CD4-positive, alpha-beta T cell treated with Interferon alpha-2 for 1 hour (primary cell): Measurements from ENCODE around the gene PRDX5.

Source experiments
- DNase-seq, 2 donors: peaks; one replicate each; pipeline ENCODE4 v3.0.0-alpha.2; 2020 to 2022

The PRDX5 gene

DNA sequence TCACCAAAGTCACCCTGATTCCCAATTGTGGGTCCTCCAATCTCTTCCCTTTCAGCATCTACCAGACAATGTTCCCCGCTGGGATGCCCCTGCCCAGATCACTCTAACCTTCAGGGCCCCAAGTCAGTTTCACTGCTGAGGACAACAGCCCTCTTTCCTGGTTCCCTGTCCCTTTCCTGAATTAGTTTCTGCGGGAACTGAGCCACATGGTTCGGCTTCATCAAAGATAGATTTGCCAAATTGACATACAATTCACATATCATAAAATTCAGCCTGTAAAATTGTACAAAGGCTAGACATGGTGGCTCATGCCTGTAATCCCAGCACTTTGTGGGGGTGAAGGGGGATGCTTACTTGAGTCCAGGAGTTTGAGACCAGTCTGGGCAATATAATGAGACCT, 10.1 kb downstream of the PRDX5 start:
- no peak for DNase-seq

DNA sequence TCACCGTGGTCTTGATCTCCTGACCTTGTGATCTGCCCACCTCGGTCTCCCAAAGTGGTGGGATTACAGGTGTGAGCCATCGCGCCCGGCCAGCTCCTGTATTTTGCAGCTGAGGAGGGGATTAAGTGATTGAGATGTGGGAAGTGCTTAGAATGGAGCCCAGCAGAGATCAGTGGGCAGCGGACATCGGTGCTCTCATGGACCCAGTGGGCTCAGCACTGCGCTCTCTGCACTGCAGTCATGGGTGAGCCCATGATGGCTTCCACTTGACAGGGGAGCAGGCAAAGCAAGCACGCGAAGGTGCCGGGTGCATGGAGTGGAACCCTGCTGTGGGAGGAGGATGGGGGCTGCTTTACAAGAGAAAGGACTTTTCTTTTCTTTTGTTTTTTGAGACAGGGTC, 13.0 kb downstream of the PRDX5 start:
- DNase-seq, result no peak

DNA sequence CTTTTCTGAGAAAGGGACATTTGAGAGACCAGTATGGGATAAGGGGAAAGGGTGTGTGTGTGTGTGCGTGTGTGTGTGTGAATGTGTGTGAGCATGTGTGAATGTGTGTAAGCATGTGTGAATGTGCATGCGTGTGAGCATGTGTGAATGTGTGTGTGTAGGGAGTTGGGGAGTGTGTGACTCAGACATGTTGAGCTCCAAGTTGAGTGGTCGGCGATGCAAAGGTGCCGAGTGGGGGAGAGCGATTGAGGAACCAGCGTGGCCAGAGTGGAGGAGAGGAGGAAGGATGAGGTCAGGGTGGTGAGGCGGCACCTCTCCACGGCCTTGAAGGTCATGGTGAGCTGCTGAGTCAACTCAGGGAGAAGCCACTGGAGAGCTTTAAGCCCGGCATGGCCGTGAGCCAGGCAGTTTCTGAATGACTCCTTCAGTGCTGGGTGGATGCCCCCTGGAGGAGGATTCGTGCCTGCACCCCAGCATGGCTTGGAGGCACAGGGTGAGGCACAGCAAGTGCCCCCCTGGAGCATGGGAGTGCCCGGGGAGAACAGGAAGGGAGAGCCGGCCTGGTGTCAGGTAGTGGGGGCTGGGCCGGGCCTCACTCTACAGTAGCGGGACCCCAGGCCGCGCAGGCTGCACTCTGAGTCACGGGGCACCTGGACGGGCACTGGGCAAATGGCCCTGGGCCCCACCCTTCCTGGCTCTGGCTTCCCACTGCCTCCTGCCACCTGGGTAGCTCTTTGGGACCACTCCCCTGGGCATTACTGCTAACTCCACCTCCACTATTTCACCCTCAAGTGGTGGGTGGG, 13.8 kb downstream of the PRDX5 start:
- DNase-seq, result peak; percentile 75 to 80

DNA sequence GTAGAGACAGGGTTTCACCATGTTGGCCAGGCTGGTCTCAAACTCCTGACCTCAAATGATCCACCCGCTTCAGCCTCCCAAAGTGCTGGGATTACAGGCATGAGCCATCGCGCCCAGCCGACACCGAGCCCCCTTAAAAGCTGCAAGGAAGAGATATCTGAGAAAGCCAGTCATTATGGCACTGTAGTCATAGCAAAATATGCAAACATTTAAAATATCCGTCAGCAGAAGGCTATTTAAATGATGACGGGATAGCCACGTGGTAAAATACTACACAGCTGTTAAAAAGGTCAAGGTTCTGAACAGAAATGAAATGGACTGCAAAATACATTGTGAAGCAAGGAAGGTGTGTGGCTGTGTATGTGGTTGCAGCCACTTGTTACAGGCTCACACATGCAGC, 15.6 kb downstream of the PRDX5 start:
- DNase-seq, result no peak

DNA sequence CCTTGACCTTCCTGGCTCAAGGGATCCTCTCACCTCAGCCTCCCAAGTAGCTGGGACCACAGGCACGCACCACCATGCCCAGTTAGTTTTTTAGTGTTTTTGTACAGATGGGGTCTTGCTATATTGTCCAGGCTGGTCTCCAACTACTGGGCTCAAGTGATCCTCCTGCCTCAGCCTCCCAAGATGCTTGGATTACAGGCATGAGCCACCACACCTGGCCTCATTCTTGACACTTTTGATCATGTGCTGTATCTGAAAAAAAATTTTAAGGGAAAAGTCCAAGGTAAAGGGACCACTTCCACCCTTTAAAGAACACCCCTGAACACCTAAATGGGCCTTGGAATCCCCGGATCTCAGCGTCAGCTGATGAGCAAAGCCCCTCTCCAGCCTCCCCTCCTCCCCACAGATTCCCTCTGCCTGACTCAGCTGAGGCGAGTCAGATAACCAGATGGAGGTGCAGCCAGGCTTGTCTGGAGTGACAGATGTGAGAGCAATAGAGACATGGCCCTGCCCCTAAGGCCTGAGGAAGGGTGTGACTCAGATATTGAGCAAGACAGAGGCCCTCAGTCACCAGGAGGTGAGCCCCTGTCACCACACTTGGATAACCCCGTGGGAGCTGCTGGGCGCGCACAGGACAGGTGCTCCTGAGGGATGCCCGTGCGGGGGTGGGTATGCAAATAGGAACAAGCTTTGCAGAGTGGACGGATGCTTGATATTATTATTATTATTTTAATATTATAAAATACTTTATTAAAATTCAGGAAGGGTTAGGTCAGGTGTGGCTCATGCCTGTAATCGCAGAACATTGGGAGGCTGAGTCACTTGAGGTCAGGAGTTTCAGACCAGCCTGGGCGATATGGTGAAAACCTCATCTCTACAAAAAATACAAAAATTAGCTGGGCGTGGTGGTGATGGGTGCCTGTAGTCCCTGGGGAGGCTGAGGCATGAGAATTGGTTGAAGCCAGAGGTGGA, 17.1 kb downstream of the PRDX5 start:
- peak in 1 of 2 donors; percentile 66 for DNase-seq

DNA sequence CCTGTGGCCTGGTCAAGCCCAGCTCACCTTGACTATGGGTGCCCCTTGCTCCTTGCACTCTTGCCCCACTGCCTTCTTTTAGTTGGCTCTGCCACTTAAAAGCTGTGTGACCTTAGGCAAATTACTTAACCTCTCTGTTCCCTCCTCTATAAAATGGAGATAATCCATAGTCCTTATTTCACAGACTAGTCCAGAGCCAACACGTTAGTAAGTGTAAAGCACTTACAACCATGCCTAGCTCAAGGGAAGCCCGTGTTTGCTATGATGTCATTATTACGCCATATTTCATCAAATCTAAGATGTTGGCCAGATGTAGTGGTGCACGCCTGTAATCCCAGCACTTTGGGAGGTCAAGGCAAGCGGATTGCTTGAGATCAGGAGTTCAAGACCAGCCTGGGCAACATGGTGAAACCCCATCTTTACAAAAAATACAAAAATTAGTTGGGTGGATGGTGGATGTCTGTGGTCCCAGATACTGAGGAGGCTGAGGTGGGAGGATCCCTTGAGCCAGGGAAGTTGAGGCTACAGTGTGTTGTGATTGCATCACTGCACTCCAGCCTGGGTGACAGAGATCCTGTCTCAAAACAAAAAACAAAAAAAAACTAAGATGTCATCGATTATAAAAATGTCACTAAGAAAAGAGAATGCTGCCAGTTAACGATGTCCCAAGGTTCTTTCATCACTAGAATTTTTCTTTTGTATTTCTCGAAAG, 19.8 kb downstream of the PRDX5 start:
- DNase-seq, result no peak

DNA sequence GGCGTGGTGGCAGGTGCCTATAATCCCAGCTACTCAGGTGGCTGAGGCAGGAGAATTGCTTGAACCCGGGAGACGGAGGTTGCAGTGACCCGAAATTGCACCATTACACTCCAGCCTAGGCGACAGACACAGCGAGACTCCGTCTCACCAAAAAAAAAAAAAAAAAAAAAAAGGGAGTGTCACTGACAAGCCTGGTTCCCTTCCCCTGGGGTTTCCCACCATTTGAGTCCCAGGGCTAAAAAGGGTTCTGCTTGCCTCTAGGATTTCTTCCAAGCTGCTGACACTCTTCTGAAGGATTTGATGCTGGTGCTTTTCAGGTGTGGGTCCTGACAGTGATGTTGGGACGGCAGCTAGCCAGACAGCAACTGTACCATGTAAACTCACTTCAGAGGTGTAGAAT, 20.8 kb downstream of the PRDX5 start:
- DNase-seq, result no peak

DNA sequence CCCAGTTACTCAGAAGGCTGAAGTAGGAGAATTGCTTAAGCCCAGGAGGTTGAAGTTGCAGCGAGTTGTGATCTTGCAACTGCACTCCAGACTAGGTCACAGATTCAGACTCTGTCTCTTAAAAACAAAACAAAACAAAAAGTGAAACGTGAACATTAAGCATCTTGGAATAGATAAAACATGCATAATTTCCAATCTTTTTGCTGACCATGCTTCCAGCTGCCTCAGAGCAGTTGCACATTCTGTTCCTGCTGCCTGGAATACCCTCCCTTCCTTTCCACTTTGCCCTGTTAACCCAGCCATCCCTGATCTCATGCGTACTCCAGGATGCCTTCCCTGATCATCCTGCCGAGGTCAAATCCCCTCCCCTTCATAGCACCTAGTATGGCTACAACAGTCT, 21.4 kb downstream of the PRDX5 start:
- no peak for DNase-seq

DNA sequence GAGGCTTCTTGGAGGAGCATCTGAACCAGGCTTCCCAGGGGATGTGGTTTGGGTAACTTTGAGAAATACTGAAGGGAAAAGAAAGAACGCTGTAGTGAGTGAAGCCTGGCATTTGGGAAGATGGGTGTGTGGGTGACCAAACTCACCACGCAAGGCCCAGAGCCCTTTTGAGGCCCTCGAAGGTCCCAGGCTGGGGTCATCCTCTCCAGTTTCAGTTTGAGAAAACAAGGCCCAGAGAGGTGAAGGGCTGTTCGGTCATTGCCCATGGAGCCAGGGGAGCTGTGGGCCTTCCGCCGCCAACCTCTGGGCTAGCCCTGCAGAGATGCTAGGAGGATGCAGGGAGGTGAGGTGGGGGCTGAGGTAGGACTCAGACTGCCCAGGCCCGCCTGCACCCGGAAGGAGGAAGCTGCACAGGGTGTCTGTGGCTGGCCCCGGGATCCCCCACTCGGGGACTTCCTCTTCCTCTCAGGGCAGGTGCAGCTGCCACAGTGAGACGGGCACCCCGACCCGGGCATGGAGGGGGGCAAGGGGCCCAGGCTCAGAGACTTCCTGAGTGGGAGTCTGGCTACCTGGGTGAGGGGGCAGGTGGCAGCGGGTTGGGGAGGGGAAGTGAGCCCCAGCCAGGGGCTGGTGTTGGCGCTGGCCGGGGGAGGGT, 22.0 kb downstream of the PRDX5 start, which contains the start of gene CCDC88B:
CCDC88B (plus strand) TSS at position 451 of the 655 bp plus-strand sequence; CDS start at position 514, 63 bp downstream.
- peak; percentile 91 for DNase-seq

DNA sequence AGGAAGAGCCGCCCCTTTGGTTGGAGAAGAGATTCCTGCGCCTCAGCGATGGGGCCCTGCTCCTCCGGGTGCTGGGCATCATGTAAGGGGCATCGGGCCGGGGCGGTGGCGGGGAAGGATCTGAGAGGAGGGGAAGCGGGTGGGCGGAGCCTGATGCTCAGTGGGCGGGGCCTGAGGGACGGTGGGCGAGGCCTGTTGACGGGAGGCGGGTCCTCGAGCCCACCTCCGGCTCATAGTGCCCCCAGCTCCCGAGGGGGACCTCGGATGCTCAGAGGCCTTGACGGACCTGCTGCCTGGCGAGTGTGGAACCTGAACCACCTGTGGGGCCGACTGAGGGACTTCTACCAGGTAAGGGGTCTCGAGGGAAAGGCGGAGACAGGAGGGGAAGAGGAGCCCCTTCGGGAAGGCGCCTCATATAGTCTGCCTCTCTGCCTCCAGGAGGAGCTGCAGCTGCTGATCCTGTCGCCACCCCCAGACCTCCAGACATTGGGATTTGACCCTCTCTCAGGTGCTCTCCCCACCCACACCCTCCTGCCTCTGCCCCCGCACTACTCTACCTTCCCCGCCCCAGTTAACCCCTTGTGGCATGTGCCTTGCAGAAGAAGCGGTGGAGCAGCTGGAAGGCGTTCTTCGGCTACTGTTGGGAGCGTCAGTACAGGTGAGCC, 22.9 kb downstream of the PRDX5 start:
- DNase-seq, result peak; percentile 77

DNA sequence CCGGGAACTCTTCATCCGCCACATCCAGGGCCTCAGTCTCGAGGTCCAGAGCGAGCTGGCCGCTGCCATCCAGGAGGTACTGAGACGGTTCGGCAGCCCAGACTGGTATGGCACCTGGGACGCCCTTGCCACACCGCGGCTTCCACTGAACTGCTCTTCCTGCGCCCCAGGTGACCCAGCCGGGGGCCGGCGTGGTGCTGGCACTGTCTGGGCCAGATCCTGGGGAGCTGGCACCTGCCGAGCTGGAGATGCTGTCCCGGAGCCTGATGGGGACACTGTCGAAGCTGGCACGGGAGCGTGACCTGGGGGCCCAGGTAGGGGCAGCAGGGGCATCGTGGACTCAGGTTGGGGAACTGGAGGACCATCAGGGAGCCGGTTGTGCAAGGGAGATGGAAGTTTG, 23.5 kb downstream of the PRDX5 start:
- DNase-seq, result no peak

DNA sequence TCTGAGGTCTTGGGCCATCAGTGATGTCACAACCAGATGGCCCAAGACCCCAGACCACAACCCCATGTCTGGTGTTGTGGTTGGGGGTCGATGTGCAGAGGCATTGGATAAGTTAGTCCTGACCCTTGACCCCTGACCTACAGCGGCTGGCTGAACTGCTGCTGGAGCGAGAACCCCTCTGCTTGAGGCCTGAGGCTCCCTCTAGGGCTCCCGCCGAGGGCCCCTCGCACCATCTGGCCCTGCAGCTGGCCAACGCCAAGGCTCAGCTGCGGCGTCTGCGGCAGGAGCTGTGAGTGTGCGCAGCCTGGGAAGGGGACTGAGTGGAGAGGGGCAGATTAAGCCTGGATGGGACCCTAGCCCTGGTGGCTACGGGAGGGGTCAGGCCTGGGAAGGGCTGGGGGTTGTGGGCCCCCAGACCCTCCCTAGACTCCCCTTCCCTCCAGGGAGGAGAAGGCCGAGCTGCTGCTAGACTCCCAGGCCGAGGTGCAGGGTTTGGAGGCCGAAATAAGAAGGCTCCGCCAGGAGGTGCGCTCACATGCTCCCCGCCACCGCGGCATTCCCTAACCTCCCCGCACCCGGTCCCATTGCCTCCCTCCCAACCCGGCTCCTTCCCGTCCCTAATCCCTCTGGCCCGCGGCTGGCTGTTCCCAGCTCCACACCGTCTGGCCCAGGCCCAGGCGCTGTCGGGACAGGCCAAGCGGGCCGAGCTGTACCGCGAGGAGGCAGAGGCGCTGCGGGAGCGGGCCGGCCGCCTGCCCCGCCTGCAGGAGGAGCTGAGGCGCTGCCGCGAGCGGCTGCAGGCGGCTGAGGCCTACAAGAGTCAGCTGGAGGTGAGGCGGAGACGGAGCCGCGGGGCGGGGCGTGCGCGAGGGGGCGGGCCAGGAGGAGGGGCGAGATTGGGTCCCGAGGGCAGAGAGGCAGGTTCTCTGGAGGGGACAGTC, 24.2 kb downstream of the PRDX5 start:
- peak; percentile 89 to 93 for DNase-seq

DNA sequence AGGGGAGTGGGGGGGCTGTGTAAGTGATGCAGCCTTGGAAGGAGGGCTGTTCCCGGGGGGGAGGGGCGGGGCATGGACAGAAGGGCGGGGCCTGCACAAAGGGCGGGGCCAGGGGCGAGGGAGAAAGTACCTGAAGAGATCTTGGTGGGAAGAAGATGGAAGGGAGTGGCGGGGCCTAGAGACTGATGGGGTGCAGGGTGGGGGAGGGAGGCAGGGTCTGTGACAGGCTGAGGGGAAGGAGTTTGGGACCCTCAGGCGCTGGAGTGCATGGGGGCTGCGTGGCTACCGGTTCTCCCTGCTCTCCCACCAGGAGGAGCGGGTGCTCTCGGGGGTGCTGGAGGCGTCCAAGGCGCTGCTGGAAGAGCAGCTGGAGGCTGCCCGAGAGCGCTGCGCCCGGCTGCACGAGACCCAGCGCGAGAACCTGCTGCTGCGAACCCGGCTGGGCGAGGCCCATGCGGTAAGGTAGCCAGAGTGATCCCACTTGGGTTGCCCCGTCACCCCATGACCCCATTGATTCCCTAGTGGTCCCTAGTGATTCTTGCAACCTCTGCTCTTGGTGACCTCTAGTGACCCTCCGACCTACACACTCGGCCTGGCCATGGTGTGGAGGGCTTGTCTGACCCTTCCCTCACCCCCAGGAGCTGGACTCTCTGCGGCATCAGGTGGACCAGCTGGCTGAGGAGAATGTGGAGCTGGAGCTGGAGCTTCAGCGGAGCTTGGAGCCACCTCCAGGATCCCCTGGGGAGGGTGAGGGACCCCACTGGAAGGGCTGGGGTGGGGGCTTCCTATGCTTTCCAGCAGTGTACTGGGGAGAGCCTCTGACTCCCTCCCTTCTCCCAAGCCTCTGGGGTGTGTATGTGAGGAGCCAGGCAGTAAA, 25.2 kb downstream of the PRDX5 start:
- DNase-seq, result no peak

DNA sequence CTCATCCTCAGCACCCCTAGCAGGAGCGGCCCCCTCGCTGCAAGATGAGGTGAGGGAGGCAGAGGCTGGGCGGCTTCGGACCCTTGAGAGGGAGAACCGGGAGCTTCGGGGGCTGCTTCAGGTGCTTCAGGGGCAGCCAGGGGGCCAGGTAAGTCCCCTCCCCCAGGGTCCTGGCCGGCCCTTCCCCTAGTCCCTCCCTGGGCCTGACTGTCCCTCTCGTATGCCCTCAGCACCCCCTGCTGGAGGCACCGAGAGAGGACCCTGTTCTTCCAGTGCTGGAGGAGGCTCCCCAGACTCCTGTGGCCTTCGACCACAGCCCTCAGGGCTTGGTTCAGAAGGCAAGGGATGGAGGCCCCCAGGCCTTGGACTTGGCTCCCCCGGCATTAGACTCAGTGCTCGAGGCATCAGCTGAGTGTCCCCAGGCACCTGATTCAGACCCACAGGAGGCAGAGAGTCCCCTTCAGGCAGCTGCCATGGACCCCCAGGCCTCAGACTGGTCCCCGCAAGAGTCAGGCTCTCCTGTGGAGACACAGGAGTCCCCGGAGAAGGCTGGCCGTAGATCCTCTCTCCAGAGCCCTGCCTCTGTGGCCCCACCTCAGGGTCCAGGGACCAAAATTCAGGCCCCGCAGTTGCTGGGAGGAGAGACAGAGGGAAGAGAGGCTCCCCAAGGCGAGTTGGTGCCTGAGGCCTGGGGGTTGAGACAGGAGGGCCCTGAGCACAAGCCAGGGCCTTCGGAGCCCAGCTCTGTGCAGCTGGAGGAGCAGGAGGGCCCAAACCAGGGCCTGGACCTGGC, 26.0 kb downstream of the PRDX5 start:
- DNase-seq, result no peak

DNA sequence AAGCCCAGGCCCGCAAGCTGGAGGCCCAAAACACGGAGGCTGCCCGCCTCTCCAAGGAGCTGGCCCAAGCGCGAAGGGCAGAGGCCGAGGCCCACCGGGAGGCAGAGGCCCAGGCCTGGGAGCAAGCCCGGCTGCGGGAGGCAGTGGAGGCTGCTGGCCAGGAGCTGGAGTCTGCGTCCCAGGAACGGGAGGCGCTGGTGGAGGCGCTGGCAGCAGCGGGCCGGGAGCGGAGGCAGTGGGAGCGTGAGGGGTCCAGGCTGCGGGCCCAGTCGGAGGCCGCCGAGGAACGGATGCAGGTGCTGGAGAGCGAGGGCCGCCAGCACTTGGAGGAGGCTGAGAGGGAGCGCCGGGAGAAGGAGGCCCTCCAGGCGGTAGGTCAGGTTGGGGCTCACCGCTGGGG, 26.9 kb downstream of the PRDX5 start:
- no peak for DNase-seq

DNA sequence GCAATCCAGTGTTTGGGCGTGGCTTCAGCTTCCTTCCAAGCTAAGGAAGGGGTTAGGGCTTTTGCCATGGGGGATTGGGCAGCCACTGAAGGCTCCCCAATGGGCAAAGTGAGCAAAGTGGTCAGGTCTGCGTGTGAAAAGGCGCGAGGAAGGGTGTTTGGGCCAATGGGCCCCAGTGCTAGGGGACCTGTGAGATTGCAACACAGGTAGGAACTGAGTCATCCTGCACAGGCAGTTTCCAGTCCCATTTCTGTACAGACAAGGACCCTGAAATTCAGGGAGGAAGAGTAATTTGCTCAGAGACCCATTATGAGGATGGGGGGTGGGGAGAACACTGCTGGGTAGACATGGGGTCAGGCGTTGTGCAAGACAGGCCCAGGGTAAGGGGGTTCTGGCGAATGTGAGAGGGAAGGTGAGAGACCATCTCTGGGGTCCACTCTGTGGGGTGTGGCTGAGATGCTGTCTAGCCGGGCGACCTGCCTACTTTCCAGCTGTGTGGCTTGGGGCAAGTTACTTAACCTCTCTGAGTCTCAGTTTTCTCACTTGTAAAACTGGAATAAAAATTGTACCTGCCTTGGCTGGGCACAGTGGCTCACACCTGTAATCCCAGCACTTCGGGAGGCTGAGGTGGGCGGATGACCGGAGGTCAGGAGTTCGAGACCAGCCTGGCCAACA, 29.4 kb downstream of the PRDX5 start:
- no peak for DNase-seq

DNA sequence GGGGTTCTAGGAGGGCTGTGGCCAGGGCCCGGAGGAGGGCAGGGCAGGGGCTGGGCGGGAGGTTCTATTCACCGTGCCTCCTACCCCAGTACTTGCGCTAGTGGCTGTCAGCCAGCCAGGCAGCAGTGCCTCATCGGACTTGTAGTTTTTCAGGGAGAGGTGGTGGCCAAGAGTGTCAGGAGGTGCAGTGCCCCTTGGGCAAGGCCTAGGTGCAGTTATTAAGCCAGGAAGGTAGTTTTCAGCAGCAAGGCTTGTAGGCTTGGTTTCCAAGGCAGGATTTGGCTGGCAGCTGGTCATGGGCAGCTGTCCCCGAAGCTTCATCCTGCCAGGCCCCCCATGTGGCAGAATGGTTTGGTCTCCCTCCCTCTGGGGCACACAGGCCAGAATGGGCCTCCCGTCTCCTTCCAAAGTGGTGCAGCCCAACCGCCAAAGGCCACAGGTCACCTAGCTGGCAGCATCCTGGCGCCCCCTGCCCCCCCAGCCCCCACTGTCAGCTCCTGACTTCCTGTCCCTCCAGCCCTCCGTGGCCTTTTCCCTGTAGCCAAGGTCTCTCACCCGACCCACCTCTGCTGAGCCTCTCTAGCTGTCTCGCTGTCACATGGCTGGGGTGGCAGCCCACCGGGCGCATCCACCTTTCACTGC, 30.6 kb downstream of the PRDX5 start:
- DNase-seq, result no peak

DNA sequence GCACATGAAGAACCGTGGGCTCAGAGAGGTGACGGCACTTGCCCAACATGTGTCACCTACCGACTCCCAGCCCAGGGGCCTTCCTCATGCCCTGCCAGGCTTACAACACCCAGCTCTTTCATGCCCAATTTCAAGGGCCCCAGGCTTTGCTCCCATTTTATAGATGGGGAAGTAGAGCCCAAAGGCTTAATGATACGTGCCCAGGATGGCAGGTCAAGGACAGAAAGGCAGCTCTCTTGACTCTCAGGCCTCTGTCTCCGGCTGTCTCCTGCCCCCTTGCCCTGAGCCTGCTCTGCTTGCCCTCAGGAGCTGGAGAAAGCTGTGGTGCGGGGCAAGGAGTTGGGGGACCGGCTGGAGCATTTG, 31.1 kb downstream of the PRDX5 start:
- no peak for DNase-seq
